OCI-LY1 (cell line): ENCODE data around the gene CACNA2D1.

Experiments used
- H2AFZ ChIP-seq: fragments of 200-600 bp; sonication (generic), shearing (Covaris generic); 2 replicates; pipeline ENCODE4 v1.6.0; 2014; ENCODE audit warnings: antibody characterized with exemption, mild to moderate bottlenecking, low read length
- H3F3A ChIP-seq: fragments of 200-600 bp; sonication (generic), shearing (Covaris generic); 2 replicates; pipeline ENCODE4 v1.6.0; 2014; ENCODE audit warnings: mild to moderate bottlenecking, antibody characterized with exemption, low read length, moderate library complexity; ENCODE audit not compliant: insufficient read depth
- H3K27ac ChIP-seq: fragments of 200-600 bp; sonication (generic); 2 replicates; pipeline ENCODE4 v1.5.1; 2014; ENCODE audit warnings: low read length, mixed run types, mild to moderate bottlenecking, low read depth; ENCODE audit not compliant: poor library complexity, severe bottlenecking
- H3K27me3 ChIP-seq: fragments of 200-600 bp; sonication (generic); 2 replicates; pipeline ENCODE4 v1.6.0; 2014; ENCODE audit warnings: antibody characterized with exemption, mild to moderate bottlenecking, low read length, moderate library complexity; ENCODE audit not compliant: insufficient read depth
- H3K36me3 ChIP-seq: fragments of 200-600 bp; sonication (generic); 2 replicates; pipeline ENCODE4 v1.6.1; 2014; ENCODE audit warnings: mild to moderate bottlenecking, antibody characterized with exemption, low read length, moderate library complexity, mixed read lengths; ENCODE audit not compliant: insufficient read depth
- H3K4me1 ChIP-seq: fragments of 200-600 bp; sonication (generic); 2 replicates; pipeline ENCODE4 v1.5.1; 2014; ENCODE audit warnings: mild to moderate bottlenecking, low read length, moderate library complexity; ENCODE audit not compliant: insufficient read depth, severe bottlenecking
- H3K4me2 ChIP-seq: fragments of 200-600 bp; sonication (generic), shearing (Covaris generic); 2 replicates; pipeline ENCODE4 v1.6.1; 2014; ENCODE audit warnings: low read length
- H3K4me3 ChIP-seq: fragments of 200-600 bp; sonication (generic); 2 replicates; pipeline ENCODE4 v1.5.1; 2014; ENCODE audit warnings: low read length, low read depth, mild to moderate bottlenecking, mixed read lengths; ENCODE audit not compliant: poor library complexity, severe bottlenecking
- H3K79me2 ChIP-seq: fragments of 200-600 bp; shearing (Covaris generic); 2 replicates; pipeline ENCODE4 v1.6.1; 2016; ENCODE audit warnings: mixed run types, low read length, mixed read lengths; ENCODE audit not compliant: insufficient read depth
- H3K9ac ChIP-seq: fragments of 200-600 bp; sonication (generic), shearing (Covaris generic); 2 replicates; pipeline ENCODE4 v1.6.1; 2014; ENCODE audit warnings: mild to moderate bottlenecking, low read length, mixed read lengths
- H3K9me2 ChIP-seq: fragments of 200-600 bp; sonication (generic), shearing (Covaris generic); 2 replicates; pipeline ENCODE4 v1.6.1; 2014; ENCODE audit warnings: low read depth, mild to moderate bottlenecking, low read length, mixed read lengths
- H3K9me3 ChIP-seq: fragments of 200-600 bp; shearing (Covaris generic); 2 replicates; pipeline ENCODE4 v1.6.1; 2014; ENCODE audit warnings: low read length, mixed read lengths
- H4K20me1 ChIP-seq: fragments of 200-600 bp; sonication (generic), shearing (Covaris generic); 2 replicates; pipeline ENCODE4 v1.6.0; 2016; ENCODE audit warnings: mild to moderate bottlenecking, low read length; ENCODE audit not compliant: insufficient read depth
- EZH2 ChIP-seq: fragments of 200-600 bp; sonication (generic), shearing (Covaris generic); IDR thresholded peaks from 2 replicates; pipeline ENCODE4 v1.8.0; 2017; ENCODE audit warnings: borderline replicate concordance, mixed run types, mild to moderate bottlenecking, antibody characterized with exemption, low read length, moderate library complexity, mixed read lengths
- TF ChIP-seq, protein P1 (sequence below): fragments of 200-600 bp; sonication (generic), shearing (Covaris generic); IDR thresholded peaks from 2 replicates; pipeline ENCODE4 v1.5.1; 2017; ENCODE audit warnings: mild to moderate bottlenecking, antibody characterized with exemption, low read length, moderate library complexity, mixed read lengths

The CACNA2D1 gene

DNA sequence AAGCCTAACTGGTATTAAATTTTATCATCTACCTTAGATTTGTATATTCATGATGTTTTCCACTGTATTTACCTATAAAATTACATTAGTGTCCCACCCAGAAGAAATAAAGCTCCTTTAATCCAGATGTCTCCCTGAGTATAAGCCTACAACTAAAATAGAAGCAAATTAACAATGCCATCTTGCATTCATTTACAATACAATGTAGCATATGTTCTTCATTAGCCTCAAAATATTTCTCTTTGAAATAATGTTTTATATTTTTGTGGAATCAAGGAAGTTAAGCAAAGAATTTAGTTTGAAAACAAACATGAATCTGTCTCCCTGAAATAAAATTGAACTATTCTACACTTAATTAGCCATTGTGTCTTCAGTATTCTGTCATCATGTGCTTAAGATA, 112.3 kb downstream of the CACNA2D1 start:
- TF ChIP-seq EZH2, result no peak
- TF ChIP-seq, protein P1, sequence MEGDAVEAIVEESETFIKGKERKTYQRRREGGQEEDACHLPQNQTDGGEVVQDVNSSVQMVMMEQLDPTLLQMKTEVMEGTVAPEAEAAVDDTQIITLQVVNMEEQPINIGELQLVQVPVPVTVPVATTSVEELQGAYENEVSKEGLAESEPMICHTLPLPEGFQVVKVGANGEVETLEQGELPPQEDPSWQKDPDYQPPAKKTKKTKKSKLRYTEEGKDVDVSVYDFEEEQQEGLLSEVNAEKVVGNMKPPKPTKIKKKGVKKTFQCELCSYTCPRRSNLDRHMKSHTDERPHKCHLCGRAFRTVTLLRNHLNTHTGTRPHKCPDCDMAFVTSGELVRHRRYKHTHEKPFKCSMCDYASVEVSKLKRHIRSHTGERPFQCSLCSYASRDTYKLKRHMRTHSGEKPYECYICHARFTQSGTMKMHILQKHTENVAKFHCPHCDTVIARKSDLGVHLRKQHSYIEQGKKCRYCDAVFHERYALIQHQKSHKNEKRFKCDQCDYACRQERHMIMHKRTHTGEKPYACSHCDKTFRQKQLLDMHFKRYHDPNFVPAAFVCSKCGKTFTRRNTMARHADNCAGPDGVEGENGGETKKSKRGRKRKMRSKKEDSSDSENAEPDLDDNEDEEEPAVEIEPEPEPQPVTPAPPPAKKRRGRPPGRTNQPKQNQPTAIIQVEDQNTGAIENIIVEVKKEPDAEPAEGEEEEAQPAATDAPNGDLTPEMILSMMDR, result no peak
- no peaks in the 10 kb centered on the region for H3F3A ChIP-seq
- H3K27me3 ChIP-seq, result no peaks in the 10 kb centered on the region
- H3K9me3 ChIP-seq, result no peaks in the 10 kb centered on the region
- H3K79me2 ChIP-seq, result no peaks in the 10 kb centered on the region
- H3K36me3 ChIP-seq, result no peaks in the 10 kb centered on the region
- H2AFZ ChIP-seq, result no peak overlapping the region
- no peaks in the 10 kb centered on the region for H3K4me1 ChIP-seq
- no peak overlapping the region for H3K9ac ChIP-seq
- H3K9me2 ChIP-seq, result no peaks in the 10 kb centered on the region
- no peak overlapping the region for H3K4me2 ChIP-seq
- no peaks in the 10 kb centered on the region for H4K20me1 ChIP-seq
- no peak overlapping the region for H3K27ac ChIP-seq
- H3K4me3 ChIP-seq, result no peak overlapping the region

DNA sequence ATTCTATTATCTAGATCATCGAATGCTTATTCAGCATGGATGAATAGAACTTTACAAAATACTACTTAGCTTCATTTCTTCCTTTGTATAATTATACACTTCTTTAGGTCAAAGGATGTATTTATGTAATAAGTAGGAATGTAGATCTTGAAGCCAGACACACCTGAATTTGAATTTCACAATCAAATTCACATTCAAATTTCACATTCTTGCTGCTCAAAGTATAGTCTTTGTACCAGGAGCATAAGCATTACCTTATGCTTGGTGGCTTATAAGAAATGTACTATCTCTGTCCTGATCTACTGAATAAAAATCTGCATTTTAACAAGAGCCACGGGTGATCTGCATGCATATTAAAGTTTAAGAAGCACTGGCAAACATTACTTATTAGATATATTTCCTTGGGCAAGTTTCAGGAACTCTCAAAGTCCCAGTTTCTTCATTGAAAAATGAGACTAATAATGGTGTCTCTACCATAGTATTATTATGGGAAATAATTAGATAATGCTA, 112.8 kb downstream of the CACNA2D1 start:
- no peak for TF ChIP-seq EZH2
- TF ChIP-seq, protein P1, result no peak
- no peak overlapping the region for H3K27ac ChIP-seq
- H4K20me1 ChIP-seq, result no peaks in the 10 kb centered on the region
- H3K36me3 ChIP-seq, result no peaks in the 10 kb centered on the region
- H3K27me3 ChIP-seq, result no peaks in the 10 kb centered on the region
- no peaks in the 10 kb centered on the region for H3K9me3 ChIP-seq
- no peaks in the 10 kb centered on the region for H3F3A ChIP-seq
- no peak overlapping the region for H2AFZ ChIP-seq
- H3K9me2 ChIP-seq, result no peaks in the 10 kb centered on the region
- H3K79me2 ChIP-seq, result no peaks in the 10 kb centered on the region
- no peak overlapping the region for H3K4me2 ChIP-seq
- no peak overlapping the region for H3K9ac ChIP-seq
- no peaks in the 10 kb centered on the region for H3K4me1 ChIP-seq
- no peak overlapping the region for H3K4me3 ChIP-seq

DNA sequence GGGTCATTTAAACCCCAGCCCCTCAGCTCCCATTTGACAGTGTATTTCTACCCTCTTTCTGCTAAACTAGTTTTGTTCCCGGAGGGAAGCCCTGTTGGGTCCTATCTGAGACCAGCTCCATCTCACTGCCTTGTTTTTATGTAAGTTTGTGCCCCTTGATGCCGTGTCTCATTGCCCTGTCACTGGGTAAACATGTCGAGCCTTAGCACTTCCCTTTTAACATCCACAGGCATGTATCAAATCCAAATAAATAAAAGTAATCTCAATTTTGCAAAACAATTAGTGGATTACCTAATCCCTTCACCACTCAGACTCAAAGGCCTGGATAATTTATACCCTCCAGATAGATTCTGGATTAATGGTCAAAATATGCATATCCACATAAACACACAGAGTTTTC, 115.7 kb downstream of the CACNA2D1 start:
- H3K36me3 ChIP-seq, result no peaks in the 10 kb centered on the region
- no peak overlapping the region for H3K27ac ChIP-seq
- H3K27me3 ChIP-seq, result no peaks in the 10 kb centered on the region
- no peaks in the 10 kb centered on the region for H3K4me1 ChIP-seq
- no peak for TF ChIP-seq EZH2
- TF ChIP-seq, protein P1, result no peak
- H3K4me3 ChIP-seq, result no peak overlapping the region
- no peak overlapping the region for H3K9ac ChIP-seq
- H2AFZ ChIP-seq, result no peak overlapping the region
- H4K20me1 ChIP-seq, result no peaks in the 10 kb centered on the region
- no peaks in the 10 kb centered on the region for H3K9me3 ChIP-seq
- no peak overlapping the region for H3K4me2 ChIP-seq
- no peaks in the 10 kb centered on the region for H3K9me2 ChIP-seq
- H3F3A ChIP-seq, result no peaks in the 10 kb centered on the region
- H3K79me2 ChIP-seq, result no peaks in the 10 kb centered on the region
